ENCODE measurements around the gene CAPN15. TPM values are rescaled to one million over a fixed set of nuclear protein-coding genes. Genes with fewer than 3 reads are reported as not detected.

Gene CAPN15
- total RNA-seq, 6 experiments from 2014 or later: 17.3 to 34.3 (median 23.3) TPM

DNA sequence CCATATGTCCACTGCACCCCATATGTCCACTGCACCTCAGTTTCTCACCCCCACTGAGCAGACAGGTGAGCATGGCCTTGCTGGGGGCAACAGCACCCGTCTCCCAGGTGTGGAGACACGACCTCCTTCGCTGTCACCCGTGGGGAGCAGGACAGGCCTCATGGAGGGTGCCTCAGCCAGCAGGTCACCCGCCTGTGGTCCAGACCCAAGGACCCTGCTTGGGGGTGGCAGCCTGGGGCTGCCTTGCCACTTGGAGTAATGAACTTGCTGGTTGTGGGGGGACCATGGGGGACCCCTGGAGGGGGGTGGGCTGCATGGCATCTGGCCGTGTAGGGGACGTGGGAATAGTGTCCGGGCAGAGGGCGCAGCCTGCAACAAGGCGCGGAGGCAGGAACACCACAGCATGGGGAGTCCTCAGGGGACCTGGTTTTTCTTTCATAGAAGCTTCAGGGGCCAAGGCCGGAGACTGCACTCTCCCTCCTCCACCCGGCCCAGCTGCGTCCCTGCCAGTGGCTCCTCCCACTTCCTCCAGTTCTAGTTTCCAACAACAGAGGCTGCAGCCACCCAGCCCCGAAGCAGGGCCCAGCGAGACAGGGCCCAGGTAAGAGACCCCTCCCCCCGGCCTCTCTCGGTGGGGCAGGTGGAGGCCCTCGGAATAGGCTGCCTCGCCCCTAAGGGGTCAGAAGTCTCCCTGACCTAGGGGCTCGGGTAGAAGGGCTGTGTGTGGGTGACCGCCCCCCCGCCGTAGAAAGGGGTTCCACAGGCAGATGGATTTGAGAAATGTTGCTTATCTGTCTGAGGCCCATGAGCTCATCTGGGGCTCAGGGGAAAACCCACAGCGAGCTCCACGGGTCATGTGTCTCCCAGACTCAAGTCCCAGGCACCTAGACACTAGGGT is 39.2 kb downstream of the CAPN15 start, which contains the start of gene NHLRC4:
TSS of gene NHLRC4 (plus strand) at position 531 of the 898 bp plus-strand sequence. CDS start 1,043 bp downstream, outside the sequence.
- peaks cover 0 to 8% (median 0%) of the 10 kb centered on the region in 4 donors for H3K4me1 ChIP-seq
- peak within 1 kb of the TSS in 1 of 3 donors; percentile 26 for H3K4me3 ChIP-seq
- no peak for TF ChIP-seq CTCF (IDR thresholded peaks at IDR 0.05)
- no peak for TF ChIP-seq POLR2A (IDR thresholded peaks at IDR 0.05)
- peak; percentile 21 to 32 (median 30) for ATAC-seq
- peak in 1 of 3 donors; percentile 62 for DNase-seq
- peak within 1 kb of the TSS in 1 of 3 donors; percentile 29 for H3K27ac ChIP-seq
- H3K9me3 ChIP-seq: no peaks in the 10 kb centered on the region
- no CpG with 5 or more reads among the region's 26 CpGs for WGBS (ENCODE audit: insufficient coverage, low coverage, low lambda C conversion rate, missing lambda C conversion rate)
- intact Hi-C loops (cut with DNase I): no loop called here
- H3K36me3 ChIP-seq: no peaks in the 10 kb centered on the region
- H3K27me3 ChIP-seq: no peaks in the 10 kb centered on the region

DNA sequence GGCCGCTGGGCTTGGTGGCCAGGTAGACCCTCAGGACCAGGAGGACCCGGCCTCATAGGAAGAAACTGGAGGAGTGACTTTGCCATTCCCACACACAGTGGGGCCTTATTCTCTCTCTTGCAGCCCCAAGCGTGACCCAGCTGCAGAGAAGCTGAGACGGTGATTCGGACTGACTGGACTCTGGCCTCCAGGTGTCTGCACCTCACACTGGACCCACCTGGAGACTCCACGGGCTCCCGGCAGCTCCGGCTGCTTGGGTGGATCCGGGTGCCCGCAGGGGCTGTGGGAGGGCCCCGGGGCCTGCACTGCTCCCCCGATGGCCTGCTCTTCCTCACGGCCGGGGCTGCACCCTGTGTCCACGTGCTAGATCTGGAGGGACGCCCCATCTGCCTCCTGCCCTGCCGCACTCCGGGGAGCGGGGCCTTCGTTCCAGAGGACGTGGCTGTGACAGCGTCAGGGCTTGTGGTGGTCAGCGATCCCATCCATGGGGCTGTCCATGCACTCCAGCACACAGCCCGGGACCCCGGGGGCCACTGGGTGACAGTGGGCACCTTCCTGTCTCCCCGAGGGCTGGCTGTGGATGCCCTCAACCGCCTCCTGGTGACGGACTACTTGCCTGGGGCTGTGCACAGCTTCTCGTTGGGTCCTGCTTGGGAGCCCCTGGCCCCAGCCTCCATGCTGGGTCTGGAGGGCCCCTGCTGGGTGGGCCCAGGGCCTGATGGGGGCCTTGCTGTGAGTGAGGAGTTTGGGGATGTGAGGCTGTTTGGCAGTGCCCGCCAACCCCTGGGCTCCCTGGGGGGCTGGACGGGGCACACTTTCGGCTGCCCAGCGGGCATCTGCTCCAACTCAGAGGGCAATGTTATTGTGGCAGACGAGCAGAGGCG is 40.1 kb downstream of the CAPN15 start:
- intact Hi-C loops (cut with DNase I): no loop called here
- peak overlapping the region in 1 of 3 donors; percentile 29 for H3K27ac ChIP-seq
- DNase-seq (no peak), ATAC-seq (no peak)
- peak overlapping the region in 1 of 3 donors; percentile 26 for H3K4me3 ChIP-seq
- no peaks in the 10 kb centered on the region for H3K36me3 ChIP-seq
- peaks cover 0 to 8% (median 0%) of the 10 kb centered on the region in 4 donors for H3K4me1 ChIP-seq
- H3K27me3 ChIP-seq: no peaks in the 10 kb centered on the region
- no CpG with 5 or more reads among the region's 35 CpGs for WGBS (ENCODE audit: insufficient coverage, low coverage, low lambda C conversion rate, missing lambda C conversion rate)
- H3K9me3 ChIP-seq: no peaks in the 10 kb centered on the region
- TF ChIP-seq POLR2A (IDR thresholded peaks at IDR 0.05) (no peak), CTCF (IDR thresholded peaks at IDR 0.05) (no peak)

GRCh38 chr16:568401-569258 is 41.1 kb downstream of the CAPN15 start:
- no peaks in the 10 kb centered on the region for H3K9me3 ChIP-seq
- peaks cover 0 to 8% (median 0%) of the 10 kb centered on the region in 4 donors for H3K4me1 ChIP-seq
- no peaks in the 10 kb centered on the region for H3K36me3 ChIP-seq
- peak overlapping the region in 1 of 3 donors; percentile 68 for H3K27ac ChIP-seq
- DNase-seq (no peak), ATAC-seq (no peak)
- no peaks in the 10 kb centered on the region for H3K27me3 ChIP-seq
- WGBS (ENCODE audit: insufficient coverage, low coverage, low lambda C conversion rate, missing lambda C conversion rate): 70% methylated on average over 3 of the region's 11 CpGs
- no peak overlapping the region for H3K4me3 ChIP-seq
- intact Hi-C loops (cut with DNase I): no loop called here
- no peak for TF ChIP-seq CTCF (IDR thresholded peaks at IDR 0.05)
- no peak for TF ChIP-seq POLR2A (IDR thresholded peaks at IDR 0.05)

Measured in right lobe of liver (tissue), 6 donors.